ENCODE results near the gene GFRA1. TPM values are rescaled to one million over a fixed set of nuclear protein-coding genes. Genes with fewer than 3 reads are reported as not detected.

Gene GFRA1
- total RNA-seq, 4 donors from 2014 or later, result 21.0 to 62.5 (median 59.3) TPM

- 83 to 85% methylated on average over 3 to 5 of the region's 5 CpGs for WGBS, 2 donors (ENCODE audit: low coverage in 1 of 2)
- Histone ChIP-seq H3K4me3 (no peak overlapping the region), H3K27ac (no peak overlapping the region), H3K36me3 (no peaks in the 10 kb centered on the region), H3K27me3 (peaks cover 5% of the 10 kb centered on the region), H3K9me3 (no peaks in the 10 kb centered on the region), H3K4me1 (no peaks in the 10 kb centered on the region)
- no peak for ATAC-seq
- TF ChIP-seq POLR2AphosphoS5 (IDR thresholded peaks at IDR 0.05) (no peak), CTCF (IDR thresholded peaks at IDR 0.05) (no peak), POLR2A (IDR thresholded peaks at IDR 0.05) (no peak), EP300 (IDR thresholded peaks at IDR 0.05) (no peak)
These were observed 131.8 kb downstream of the GFRA1 start for GRCh38 chr10:116141246-116141645.

DNA sequence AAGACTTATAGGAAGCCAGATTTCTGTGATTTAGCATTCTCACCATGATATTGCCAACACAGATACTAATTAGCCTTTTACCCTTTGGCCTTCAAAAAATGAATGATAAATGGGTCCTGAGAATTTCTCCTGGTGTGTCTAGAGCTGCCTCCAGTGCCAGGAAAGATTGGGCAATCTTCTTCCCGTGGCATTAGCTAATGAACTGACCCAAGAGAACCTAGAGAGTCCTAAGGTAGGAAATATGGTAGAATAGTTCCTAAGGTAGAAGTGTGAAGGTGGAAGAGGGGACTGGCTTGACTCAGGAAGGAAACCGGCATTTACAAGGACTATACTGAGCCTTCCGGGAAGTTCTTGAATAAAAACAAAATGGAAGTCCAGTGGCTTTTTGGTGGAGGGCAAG is 133.1 kb downstream of the GFRA1 start:
- no peak overlapping the region for H3K27ac ChIP-seq
- WGBS, 2 donors (ENCODE audit: low coverage in 1 of 2), result 61 to 100% methylated on average over 1 to 3 of the region's 3 CpGs

DNA sequence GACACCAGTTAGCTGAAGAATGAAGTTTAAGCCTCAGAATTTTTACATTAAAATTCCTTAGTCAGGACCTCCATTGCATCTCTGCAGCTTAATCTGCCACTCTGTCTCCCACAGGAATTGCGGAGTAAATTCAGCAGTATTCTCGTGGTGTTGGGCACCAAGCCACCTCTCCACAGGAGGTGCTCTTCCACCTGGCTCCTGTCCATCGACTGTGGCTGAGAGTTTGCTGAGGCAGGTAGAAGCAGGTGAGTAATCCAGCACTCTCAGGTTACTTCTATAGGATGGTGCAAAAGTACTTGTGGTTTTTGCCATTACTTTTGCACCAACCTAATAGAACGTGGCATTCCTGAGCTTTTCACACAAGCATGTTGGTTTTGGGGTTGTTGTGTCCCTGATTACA is 134.1 kb downstream of the GFRA1 start:
- Histone ChIP-seq H3K27ac (no peak overlapping the region), H3K9me3 (no peaks in the 10 kb centered on the region), H3K4me1 (no peaks in the 10 kb centered on the region), H3K4me3 (no peak overlapping the region), H3K27me3 (peaks cover 5% of the 10 kb centered on the region), H3K36me3 (no peaks in the 10 kb centered on the region)
- no peak for ATAC-seq
- TF ChIP-seq EP300 (IDR thresholded peaks at IDR 0.05), result no peak
- no peak for TF ChIP-seq POLR2AphosphoS5 (IDR thresholded peaks at IDR 0.05)
- no peak for TF ChIP-seq POLR2A (IDR thresholded peaks at IDR 0.05)
- no peak for TF ChIP-seq CTCF (IDR thresholded peaks at IDR 0.05)
- 83 to 89% methylated on average over 4 of the region's 4 CpGs for WGBS, 2 donors (ENCODE audit: low coverage in 1 of 2)

More for the DNA sequence above, 133.1 kb downstream of the GFRA1 start:
- TF ChIP-seq POLR2AphosphoS5 (IDR thresholded peaks at IDR 0.05), result no peak
- no peak for TF ChIP-seq EP300 (IDR thresholded peaks at IDR 0.05)
- no peak for TF ChIP-seq POLR2A (IDR thresholded peaks at IDR 0.05)
- no peak for TF ChIP-seq CTCF (IDR thresholded peaks at IDR 0.05)
- Histone ChIP-seq H3K27me3 (peaks cover 5% of the 10 kb centered on the region), H3K4me3 (no peak overlapping the region), H3K9me3 (no peaks in the 10 kb centered on the region), H3K4me1 (no peaks in the 10 kb centered on the region), H3K36me3 (no peaks in the 10 kb centered on the region)
- ATAC-seq, result no peak

GRCh38 chr10:116136261-116136660 is 136.7 kb downstream of the GFRA1 start:
- Histone ChIP-seq H3K9me3 (no peaks in the 10 kb centered on the region), H3K27ac (no peak overlapping the region), H3K4me3 (no peak overlapping the region), H3K27me3 (peaks cover 5% of the 10 kb centered on the region), H3K4me1 (no peaks in the 10 kb centered on the region), H3K36me3 (no peaks in the 10 kb centered on the region)
- TF ChIP-seq CTCF (IDR thresholded peaks at IDR 0.05) (no peak), POLR2AphosphoS5 (IDR thresholded peaks at IDR 0.05) (no peak)
- 59 to 78% methylated on average over 4 of the region's 4 CpGs for WGBS, 2 donors (ENCODE audit: low coverage in 1 of 2)
- no peak for ATAC-seq

- Histone ChIP-seq H3K4me1 (no peaks in the 10 kb centered on the region), H3K36me3 (no peaks in the 10 kb centered on the region), H3K27ac (no peak overlapping the region), H3K4me3 (no peak overlapping the region), H3K27me3 (no peaks in the 10 kb centered on the region), H3K9me3 (no peaks in the 10 kb centered on the region)
- 58 to 73% methylated on average over 3 of the region's 3 CpGs for WGBS, 2 donors (ENCODE audit: low coverage in 1 of 2)
- TF ChIP-seq CTCF (IDR thresholded peaks at IDR 0.05), result no peak
- TF ChIP-seq EP300 (IDR thresholded peaks at IDR 0.05), result no peak
- TF ChIP-seq POLR2AphosphoS5 (IDR thresholded peaks at IDR 0.05), result no peak
- no peak for TF ChIP-seq POLR2A (IDR thresholded peaks at IDR 0.05)
- ATAC-seq, result no peak
These were observed 138.7 kb downstream of the GFRA1 start for GRCh38 chr10:116134322-116134721.
